Measurements from ENCODE around the gene SDE2.
"Not testable (repeated sequence)": the region's sequence is repeated elsewhere in the genome, so short reads cannot be mapped to it uniquely, and the experiment has no call there.

Gene SDE2

DNA sequence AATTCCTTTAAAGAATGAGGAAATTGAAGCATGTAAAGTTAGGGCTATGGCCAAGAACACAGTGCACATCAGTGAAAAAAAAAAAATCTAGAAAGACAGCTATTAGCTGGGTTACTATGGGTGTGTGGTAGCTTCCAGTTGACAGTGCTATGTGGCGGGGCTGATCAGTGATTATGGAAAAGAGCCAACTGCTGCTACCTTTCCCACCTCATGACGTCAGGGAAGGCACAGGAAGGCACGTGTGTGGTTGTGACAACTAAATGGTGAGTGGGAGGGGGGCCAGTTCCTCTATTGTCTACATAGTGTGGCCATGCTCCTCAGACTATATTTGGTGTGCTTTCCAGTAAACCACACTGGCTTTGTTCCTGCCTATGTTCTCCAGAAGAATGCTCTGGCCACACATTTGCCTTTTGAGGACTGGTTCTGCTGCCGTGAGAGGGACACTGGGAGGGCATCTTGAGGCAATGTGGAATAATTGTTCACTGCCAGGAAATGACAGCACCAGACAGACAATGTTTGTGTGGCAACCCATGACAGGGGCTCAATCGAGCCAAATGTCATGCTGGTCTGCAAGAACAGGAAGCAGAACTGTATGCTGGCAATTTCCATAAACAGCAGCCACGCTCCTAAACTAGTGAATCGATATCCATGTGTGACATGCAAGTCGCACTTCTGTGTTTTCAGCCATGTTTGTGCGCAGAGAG lies 3.0 kb upstream of the SDE2 start:
- DNase-seq (ENCODE audit: extremely low read depth, low read depth) = no peak
- no peak overlapping the region for H3K4me3 ChIP-seq (replicated peaks; ENCODE audit: low read depth, low read length)

DNA sequence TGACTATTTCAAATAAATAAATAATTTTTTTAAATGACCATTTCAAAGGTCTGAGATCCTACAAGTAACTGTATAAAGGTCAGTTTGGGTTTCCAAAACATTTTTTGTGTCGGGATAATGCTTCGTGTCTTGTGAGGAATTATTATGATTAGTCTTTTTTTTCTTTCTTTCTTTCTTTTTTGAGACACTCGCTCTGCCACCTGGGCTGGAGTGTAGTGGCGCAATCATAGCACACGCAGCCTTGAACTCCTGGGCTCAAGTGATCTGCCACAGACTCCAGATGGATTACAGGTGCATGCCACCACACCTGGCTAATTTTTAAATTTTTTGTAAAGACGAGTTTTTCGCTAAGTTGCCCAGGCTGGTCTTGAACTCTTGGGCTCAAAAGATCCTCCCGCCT lies 1.9 kb upstream of the SDE2 start:
- TF ChIP-seq, protein P1, sequence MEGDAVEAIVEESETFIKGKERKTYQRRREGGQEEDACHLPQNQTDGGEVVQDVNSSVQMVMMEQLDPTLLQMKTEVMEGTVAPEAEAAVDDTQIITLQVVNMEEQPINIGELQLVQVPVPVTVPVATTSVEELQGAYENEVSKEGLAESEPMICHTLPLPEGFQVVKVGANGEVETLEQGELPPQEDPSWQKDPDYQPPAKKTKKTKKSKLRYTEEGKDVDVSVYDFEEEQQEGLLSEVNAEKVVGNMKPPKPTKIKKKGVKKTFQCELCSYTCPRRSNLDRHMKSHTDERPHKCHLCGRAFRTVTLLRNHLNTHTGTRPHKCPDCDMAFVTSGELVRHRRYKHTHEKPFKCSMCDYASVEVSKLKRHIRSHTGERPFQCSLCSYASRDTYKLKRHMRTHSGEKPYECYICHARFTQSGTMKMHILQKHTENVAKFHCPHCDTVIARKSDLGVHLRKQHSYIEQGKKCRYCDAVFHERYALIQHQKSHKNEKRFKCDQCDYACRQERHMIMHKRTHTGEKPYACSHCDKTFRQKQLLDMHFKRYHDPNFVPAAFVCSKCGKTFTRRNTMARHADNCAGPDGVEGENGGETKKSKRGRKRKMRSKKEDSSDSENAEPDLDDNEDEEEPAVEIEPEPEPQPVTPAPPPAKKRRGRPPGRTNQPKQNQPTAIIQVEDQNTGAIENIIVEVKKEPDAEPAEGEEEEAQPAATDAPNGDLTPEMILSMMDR (IDR thresholded peaks at IDR 0.05; ENCODE audit: low read depth, low read length, missing control alignments) = no peak
- no peak for DNase-seq (ENCODE audit: extremely low read depth, low read depth)
- H3K4me3 ChIP-seq (replicated peaks; ENCODE audit: low read depth, low read length) = no peak overlapping the region

More for the DNA sequence above, 3.0 kb upstream of the SDE2 start:
- TF ChIP-seq, protein P1 (IDR thresholded peaks at IDR 0.05; ENCODE audit: low read depth, low read length, missing control alignments) = no peak

DNA sequence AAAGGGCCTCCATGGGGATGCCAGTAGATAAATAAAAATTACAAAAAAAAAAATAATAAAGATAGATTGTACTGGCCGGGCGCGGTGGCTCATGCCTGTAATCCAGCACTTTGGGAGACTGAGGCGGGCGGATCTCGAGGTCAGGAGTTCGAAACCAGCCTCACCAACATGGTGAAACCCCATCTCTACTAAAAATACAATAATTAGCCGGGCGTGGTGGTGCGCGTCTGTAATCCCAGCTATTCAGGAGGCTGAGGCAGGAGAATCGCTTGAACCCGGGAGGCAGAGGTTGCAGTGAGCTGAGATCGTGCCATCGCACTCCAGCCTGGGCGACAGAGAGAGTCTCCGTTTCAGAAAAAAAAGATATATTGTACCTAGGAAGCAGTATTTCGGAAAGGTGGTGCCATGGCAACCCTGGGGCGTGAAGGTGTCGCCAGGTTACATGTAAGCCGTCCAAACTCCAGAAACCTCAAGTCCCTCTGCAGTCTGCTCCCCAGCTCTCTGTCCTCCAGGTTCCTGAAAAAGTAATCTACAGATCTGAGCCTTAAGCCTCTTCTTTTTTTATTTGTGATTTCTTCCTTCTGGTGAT lies 1.4 kb upstream of the SDE2 start:
- DNase-seq (ENCODE audit: extremely low read depth, low read depth); H3K4me3 ChIP-seq (replicated peaks; ENCODE audit: low read depth, low read length): not testable (repeated sequence)

DNA sequence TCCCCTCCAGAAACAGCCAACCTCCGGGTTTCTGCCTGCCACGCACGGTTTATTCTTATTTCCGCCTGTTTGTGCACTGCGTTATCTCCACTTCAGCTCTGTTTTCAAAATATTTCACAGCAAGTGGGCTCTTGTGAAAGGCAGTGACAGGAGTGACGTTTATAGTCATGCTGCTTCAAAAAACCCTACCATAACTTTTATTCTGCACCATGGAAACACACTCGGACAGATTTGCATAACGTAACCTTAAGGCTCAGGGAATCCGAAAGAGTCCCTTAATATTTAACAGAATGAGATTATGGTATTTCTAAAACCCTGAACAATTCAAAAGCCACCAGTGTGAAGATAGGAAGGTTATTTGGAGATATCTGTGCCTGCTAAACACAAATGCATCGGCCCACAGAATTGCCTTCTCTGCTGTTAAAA lies 782 bp upstream of the SDE2 start:
- H3K4me3 ChIP-seq (replicated peaks; ENCODE audit: low read depth, low read length) = peak overlapping the region; percentile 85
- TF ChIP-seq, protein P1 (IDR thresholded peaks at IDR 0.05; ENCODE audit: low read depth, low read length, missing control alignments) = no peak
- DNase-seq (ENCODE audit: extremely low read depth, low read depth) = no peak

DNA sequence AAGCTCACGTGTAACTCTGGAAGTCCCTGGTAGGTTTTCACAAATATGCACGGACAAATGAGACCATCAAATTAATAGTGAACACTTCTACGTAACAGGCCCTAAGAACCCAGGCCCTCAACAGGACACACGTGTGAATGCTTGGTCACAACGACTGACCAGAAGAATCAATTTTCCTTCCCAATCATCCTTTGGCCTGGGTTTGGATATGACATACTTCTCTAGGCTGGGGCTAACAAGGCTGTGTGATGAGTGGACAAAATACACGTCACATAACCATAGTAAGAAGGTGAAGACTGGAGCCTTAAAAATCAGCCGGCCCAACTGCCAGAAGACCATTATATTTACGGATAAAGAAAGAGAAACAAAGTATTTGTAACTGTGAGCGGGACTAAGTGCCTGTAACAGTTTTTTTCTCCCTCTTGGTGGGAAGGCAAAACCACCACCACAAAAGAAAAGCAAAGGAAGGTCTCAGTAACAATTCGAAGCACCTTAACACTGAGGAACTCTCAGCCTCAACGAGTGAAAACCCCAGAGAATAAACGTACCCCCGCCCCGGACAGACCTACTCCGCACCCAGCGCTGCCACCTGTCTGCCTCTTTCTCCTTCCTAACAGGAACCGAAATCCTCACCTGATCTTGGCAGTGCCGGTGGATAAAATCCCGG lies 450 bp downstream of the SDE2 start:
- TF ChIP-seq, protein P1 (IDR thresholded peaks at IDR 0.05; ENCODE audit: low read depth, low read length, missing control alignments) = no peak
- no peak for DNase-seq (ENCODE audit: extremely low read depth, low read depth)
- peak overlapping the region; percentile 85 for H3K4me3 ChIP-seq (replicated peaks; ENCODE audit: low read depth, low read length)

DNA sequence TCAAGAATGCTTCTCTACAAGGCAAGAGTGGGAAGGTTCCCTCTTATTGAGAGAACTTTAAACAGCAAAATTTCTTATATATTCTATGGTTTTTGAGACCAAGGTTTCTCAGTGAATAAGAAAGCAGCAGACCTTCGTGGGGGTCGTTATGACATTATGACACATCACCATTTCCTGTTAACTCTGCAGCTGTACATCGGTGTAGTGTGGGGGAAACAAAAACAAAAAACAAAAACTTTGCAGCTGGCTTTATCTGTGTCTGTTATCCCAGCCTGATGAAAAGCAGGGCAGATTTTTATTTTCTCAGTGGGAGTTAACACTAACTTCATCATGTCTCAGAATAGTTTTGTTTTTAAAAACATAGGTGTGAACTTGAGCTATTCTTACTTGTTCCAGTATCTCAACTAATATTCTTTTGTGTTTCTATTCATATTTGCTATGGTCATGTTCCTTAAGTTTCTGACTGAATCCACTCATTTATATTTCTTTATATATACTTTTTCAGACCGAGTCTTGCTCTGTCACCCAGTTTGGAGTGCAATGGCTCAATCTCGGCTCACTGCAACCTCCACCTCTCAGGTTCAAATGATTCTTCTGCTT lies 2.1 kb downstream of the SDE2 start:
- TF ChIP-seq, protein P1 (IDR thresholded peaks at IDR 0.05; ENCODE audit: low read depth, low read length, missing control alignments) = no peak
- DNase-seq (ENCODE audit: extremely low read depth, low read depth) = no peak
- H3K4me3 ChIP-seq (replicated peaks; ENCODE audit: low read depth, low read length) = peak overlapping the region; percentile 85

Measured in HFF-Myc (cell line).